B cell (primary cell): ENCODE data around the gene TMEM209. TPM values are rescaled to one million over a fixed set of nuclear protein-coding genes. Genes with fewer than 3 reads are reported as not detected.

ENCODE experiments used
- ATAC-seq: fragments of 200-7000 bp; cut with Tn5 transposase; one replicate; pipeline ENCODE4 v1.10.0; 2021; ENCODE audit warnings: low read depth, mild to moderate bottlenecking, moderate number of reproducible peaks, moderate library complexity
- CTCF ChIA-PET: fragments of 350-600 bp; sonication (Branson Sonifier 250); formaldehyde crosslinking; loops from one replicate; lab custom pipeline; 2021; ENCODE audit warnings: antibody characterized with exemption, inconsistent platforms; lab: Charles Lee
- POLR2A ChIA-PET: fragments of 350-600 bp; sonication (Branson Sonifier 250); formaldehyde crosslinking; loops from one replicate; lab custom pipeline; 2021; ENCODE audit warnings: antibody characterized with exemption; lab: Charles Lee
- DNase-seq: peaks from one replicate; pipeline ENCODE4 v3.0.0; 2013
- H2AFZ ChIP-seq: 2 replicates; pipeline ENCODE4 v1.6.1; 2012; ENCODE audit warnings: mild to moderate bottlenecking, low read depth, low read length; ENCODE audit not compliant: insufficient read depth, poor library complexity, severe bottlenecking
- H3K27ac ChIP-seq, 2 donors: 1 replicate in 1 of 2; 2 replicates in 1 of 2; pipeline ENCODE4 v1.5.1; 2012 to 2013; ENCODE audit warnings: low read length in 2 of 2, mild to moderate bottlenecking in 2 of 2, moderate library complexity in 1 of 2
- H3K27me3 ChIP-seq, 4 experiments: fragments of 200-600 bp in 1 of 4; sonication (generic) in 1 of 4; replicated peaks in 1 of 4; 1 replicate in 2 of 4; 2 replicates in 2 of 4; pipeline versions ENCODE4 v1.6.1 to v1.7.0; 2013 to 2016; ENCODE audit warnings: low read length in 3 of 4, mild to moderate bottlenecking in 2 of 4, mixed read lengths in 1 of 4, moderate library complexity in 1 of 4; ENCODE audit not compliant: insufficient read depth in 4 of 4, control insufficient read depth in 3 of 4; ENCODE audit errors: control extremely low read depth in 1 of 4
- H3K36me3 ChIP-seq, 2 experiments: replicated peaks in 1 of 2; 1 replicate in 1 of 2; 2 replicates in 1 of 2; pipeline versions ENCODE4 v1.6.1 to v1.7.1; 2013; ENCODE audit warnings: low read length in 1 of 2; ENCODE audit not compliant: insufficient read depth in 2 of 2, control insufficient read depth in 1 of 2; ENCODE audit errors: control extremely low read depth in 1 of 2, extremely low read depth in 1 of 2
- H3K4me1 ChIP-seq, 2 donors: fragments of 200-600 bp in 1 of 2; sonication (generic) in 1 of 2; 1 replicate in 1 of 2; 2 replicates in 1 of 2; pipeline versions ENCODE4 v1.5.1 to v1.6.1; 2013 to 2017; ENCODE audit warnings: low read length in 2 of 2; ENCODE audit not compliant: control insufficient read depth in 2 of 2, insufficient read depth in 2 of 2
- H3K4me2 ChIP-seq: replicated peaks from 2 replicates; pipeline ENCODE3; 2012; ENCODE audit warnings: mild to moderate bottlenecking, low read depth, low read length; ENCODE audit not compliant: poor library complexity, severe bottlenecking
- H3K4me3 ChIP-seq, 5 experiments: fragments of 200-600 bp in 1 of 5; sonication (generic) in 1 of 5; 1 replicate in 3 of 5; 2 replicates in 2 of 5; pipeline versions ENCODE4 v1.5.1 to v1.7.0; 2011 to 2016; ENCODE audit warnings: low read length in 4 of 5, mild to moderate bottlenecking in 4 of 5, low read depth in 2 of 5, control low read depth in 1 of 5, moderate library complexity in 1 of 5; ENCODE audit not compliant: insufficient read depth in 1 of 5; ENCODE audit errors: control extremely low read depth in 1 of 5, extremely low read depth in 1 of 5
- H3K79me2 ChIP-seq: fragments of 200-600 bp; sonication (generic); one replicate; pipeline ENCODE4 v1.6.0; 2016; ENCODE audit warnings: low read length; ENCODE audit not compliant: control insufficient read depth, insufficient read depth
- H3K9ac ChIP-seq: fragments of 200-600 bp; sonication (generic); 2 replicates; pipeline ENCODE4 v1.6.1; 2017; ENCODE audit warnings: mild to moderate bottlenecking, low read length, moderate library complexity
- H3K9me3 ChIP-seq, 3 donors: one replicate each; pipeline versions ENCODE4 v1.6.1 to v1.7.1; 2013; ENCODE audit warnings: low read length in 2 of 3; ENCODE audit not compliant: control insufficient read depth in 2 of 3, insufficient read depth in 1 of 3; ENCODE audit errors: control extremely low read depth in 1 of 3
- H4K20me1 ChIP-seq: 2 replicates; pipeline ENCODE4 v1.6.0; 2012; ENCODE audit warnings: mild to moderate bottlenecking, low read length; ENCODE audit not compliant: insufficient read depth, control insufficient read depth, poor library complexity, severe bottlenecking
- H3K27ac Mint-ChIP-seq: one replicate; pipeline ENCODE4 v1.8.0; 2021; ENCODE audit warnings: mixed read lengths
- H3K27me3 Mint-ChIP-seq: one replicate; pipeline ENCODE4 v1.8.0; 2021; ENCODE audit warnings: mixed read lengths
- H3K4me1 Mint-ChIP-seq: one replicate; pipeline ENCODE4 v1.8.0; 2021; ENCODE audit warnings: mixed read lengths
- H3K4me3 Mint-ChIP-seq: one replicate; pipeline ENCODE4 v1.8.0; 2021; ENCODE audit warnings: mixed read lengths
- H3K9me3 Mint-ChIP-seq: one replicate; pipeline ENCODE4 v1.8.0; 2022; ENCODE audit warnings: mixed read lengths; ENCODE audit not compliant: insufficient read depth
- EZH2 ChIP-seq: IDR thresholded peaks from 2 replicates; pipeline ENCODE4 v1.6.1; 2012; ENCODE audit warnings: borderline replicate concordance, low read depth, mild to moderate bottlenecking, moderate library complexity, low read length; ENCODE audit not compliant: insufficient read depth, poor library complexity, severe bottlenecking
- WGBS: methylation state at CpG from one replicate; pipeline ENCODE4 v1.1.5; 2013; ENCODE audit warnings: missing lambda C conversion rate; ENCODE audit not compliant: insufficient coverage; 5-methylcytosine and 5-hydroxymethylcytosine counted together
- intact Hi-C: fragments of 100-400 bp; cut with micrococcal nuclease; formaldehyde crosslinking; loops from one replicate; pipeline ENCODE4 v1.10.0; 2022
- polyA plus RNA-seq: library from polyadenylated mRNA; depleted of rRNA; stranded (reverse); fragments of >200 nt; gene quantifications from 2 replicates; pipeline ENCODE4 v1.2.3, GENCODE V29; 2012
- total RNA-seq, 2 donors: library from RNA; stranded (reverse); fragments of 120-200 nt in 1 of 2; gene quantifications; 1 replicate in 1 of 2; 2 replicates in 1 of 2; pipeline versions ENCODE4 v1.2.3 to v1.2.4, GENCODE V29; 2013 to 2022
- TF ChIP-seq, protein P1 (sequence below): fragments of 200-600 bp; IDR thresholded peaks from one replicate; pipeline ENCODE4 v1.8.0; 2022; ENCODE audit warnings: antibody characterized with exemption, mild to moderate bottlenecking

TMEM209 gene
- total and polyA plus RNA-seq, 2 donors (not counting 1 experiment from before 2014, with no cell fraction given): 15.8 to 35.8 TPM

DNA sequence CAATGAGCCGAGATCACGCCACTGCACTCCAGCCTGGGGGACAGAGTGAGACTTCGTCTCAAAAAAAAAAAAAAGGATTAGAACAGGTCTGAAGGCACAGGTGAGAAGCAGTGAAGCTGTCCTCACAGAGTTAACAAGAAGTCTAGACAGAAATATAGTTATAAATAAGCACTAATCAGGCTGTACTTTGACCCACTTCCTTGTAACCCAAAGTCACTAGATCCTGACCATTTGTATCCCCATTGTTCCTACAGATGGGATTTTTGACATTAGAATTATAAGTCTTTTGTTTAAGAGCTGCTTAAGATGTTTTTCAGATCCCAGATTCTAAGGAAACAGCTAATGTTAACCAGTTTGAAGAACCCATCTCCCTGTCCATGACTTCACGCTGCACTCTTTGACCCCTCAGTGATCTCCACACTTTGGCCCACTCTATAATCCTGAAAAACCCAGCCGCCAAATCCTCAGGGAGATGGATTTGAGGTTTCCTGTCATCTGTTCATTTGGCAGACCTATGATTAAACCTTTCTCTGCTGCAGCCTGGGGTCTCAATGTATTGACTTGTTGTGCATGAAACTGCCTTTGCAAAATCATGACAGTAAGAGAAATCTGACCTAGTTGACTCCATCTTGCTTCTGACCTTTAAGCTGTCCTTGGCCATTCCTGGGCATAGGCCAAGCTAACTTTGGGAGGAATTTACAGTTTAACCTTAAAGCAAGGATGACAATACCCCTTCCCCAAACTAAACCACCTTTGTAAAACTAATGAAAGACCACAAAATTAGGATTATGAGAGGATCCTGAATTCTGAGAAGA lies 13.8 kb upstream of the TMEM209 start:
- Histone ChIP-seq H3K27me3 (peaks cover 0 to 2% (median 0%) of the 10 kb centered on the region in 4 experiments), H3K4me2 (no peak overlapping the region), H3K27ac (no peak overlapping the region), H3K9ac (no peak overlapping the region), H3K4me1 (no peaks in the 10 kb centered on the region), H4K20me1 (no peaks in the 10 kb centered on the region), H2AFZ (no peak overlapping the region), H3K36me3 (no peaks in the 10 kb centered on the region), H3K79me2 (no peaks in the 10 kb centered on the region), H3K9me3 (no peaks in the 10 kb centered on the region), H3K4me3 (no peak overlapping the region)
- CTCF ChIA-PET: no interaction called here
- Mint-ChIP-seq H3K4me1 (peaks cover 2% of the 10 kb centered on the region), H3K4me3 (no peak overlapping the region), H3K9me3 (no peaks in the 10 kb centered on the region), H3K27ac (no peak overlapping the region), H3K27me3 (peaks cover 6% of the 10 kb centered on the region)
- DNase-seq: no peak
- no peak for TF ChIP-seq EZH2
- TF ChIP-seq, protein P1, sequence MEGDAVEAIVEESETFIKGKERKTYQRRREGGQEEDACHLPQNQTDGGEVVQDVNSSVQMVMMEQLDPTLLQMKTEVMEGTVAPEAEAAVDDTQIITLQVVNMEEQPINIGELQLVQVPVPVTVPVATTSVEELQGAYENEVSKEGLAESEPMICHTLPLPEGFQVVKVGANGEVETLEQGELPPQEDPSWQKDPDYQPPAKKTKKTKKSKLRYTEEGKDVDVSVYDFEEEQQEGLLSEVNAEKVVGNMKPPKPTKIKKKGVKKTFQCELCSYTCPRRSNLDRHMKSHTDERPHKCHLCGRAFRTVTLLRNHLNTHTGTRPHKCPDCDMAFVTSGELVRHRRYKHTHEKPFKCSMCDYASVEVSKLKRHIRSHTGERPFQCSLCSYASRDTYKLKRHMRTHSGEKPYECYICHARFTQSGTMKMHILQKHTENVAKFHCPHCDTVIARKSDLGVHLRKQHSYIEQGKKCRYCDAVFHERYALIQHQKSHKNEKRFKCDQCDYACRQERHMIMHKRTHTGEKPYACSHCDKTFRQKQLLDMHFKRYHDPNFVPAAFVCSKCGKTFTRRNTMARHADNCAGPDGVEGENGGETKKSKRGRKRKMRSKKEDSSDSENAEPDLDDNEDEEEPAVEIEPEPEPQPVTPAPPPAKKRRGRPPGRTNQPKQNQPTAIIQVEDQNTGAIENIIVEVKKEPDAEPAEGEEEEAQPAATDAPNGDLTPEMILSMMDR: no peak
- 100% methylated on average over 4 of the region's 5 CpGs for WGBS
- POLR2A ChIA-PET: no interaction called here
- no peak for ATAC-seq
- intact Hi-C loops: no loop called here

DNA sequence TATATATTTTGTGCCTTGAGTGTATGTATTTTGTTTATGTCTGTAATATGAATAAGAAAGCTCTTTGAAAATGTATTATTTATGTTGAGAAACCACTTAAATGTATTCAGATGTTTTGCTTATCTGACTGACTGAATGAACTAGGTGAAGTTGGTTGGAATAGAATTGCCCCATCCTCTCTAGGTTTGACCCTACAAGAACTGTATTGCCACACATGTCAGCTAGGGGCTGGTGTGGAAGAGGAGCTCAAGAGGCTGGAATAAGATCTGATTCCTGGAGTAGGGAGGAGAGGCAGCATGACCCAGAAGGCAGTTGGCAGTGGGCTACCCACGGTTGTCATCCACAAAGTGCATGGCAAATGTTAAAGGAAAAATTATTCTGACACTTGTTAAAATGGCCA lies 11.5 kb upstream of the TMEM209 start:
- Histone ChIP-seq H3K4me3 (no peak overlapping the region), H3K36me3 (no peaks in the 10 kb centered on the region), H2AFZ (no peak overlapping the region), H3K27ac (no peak overlapping the region), H4K20me1 (no peaks in the 10 kb centered on the region), H3K9me3 (no peaks in the 10 kb centered on the region), H3K9ac (no peak overlapping the region), H3K27me3 (peaks cover 0 to 6% (median 0%) of the 10 kb centered on the region in 4 experiments), H3K79me2 (no peaks in the 10 kb centered on the region), H3K4me2 (no peak overlapping the region), H3K4me1 (no peaks in the 10 kb centered on the region)
- ATAC-seq (no peak), DNase-seq (no peak)
- intact Hi-C loops: no loop called here
- peaks cover 15% of the 10 kb centered on the region for H3K27me3 Mint-ChIP-seq
- H3K27ac Mint-ChIP-seq: no peak overlapping the region
- H3K4me1 Mint-ChIP-seq: no peaks in the 10 kb centered on the region
- no CpG with 5 or more reads among the region's 1 CpG for WGBS
- no peak for TF ChIP-seq EZH2
- TF ChIP-seq, protein P1: no peak
- H3K9me3 Mint-ChIP-seq: no peaks in the 10 kb centered on the region
- CTCF ChIA-PET: no interaction called here
- H3K4me3 Mint-ChIP-seq: no peak overlapping the region
- POLR2A ChIA-PET: no interaction called here
